AML-193 (cell line): ENCODE results near the gene COX4I1.

Experiments
- DNase-seq, 2 experiments: peaks; one replicate each; lab custom pipeline; 2025; lab: John Stamatoyannopoulos, UW

COX4I1 gene

DNA sequence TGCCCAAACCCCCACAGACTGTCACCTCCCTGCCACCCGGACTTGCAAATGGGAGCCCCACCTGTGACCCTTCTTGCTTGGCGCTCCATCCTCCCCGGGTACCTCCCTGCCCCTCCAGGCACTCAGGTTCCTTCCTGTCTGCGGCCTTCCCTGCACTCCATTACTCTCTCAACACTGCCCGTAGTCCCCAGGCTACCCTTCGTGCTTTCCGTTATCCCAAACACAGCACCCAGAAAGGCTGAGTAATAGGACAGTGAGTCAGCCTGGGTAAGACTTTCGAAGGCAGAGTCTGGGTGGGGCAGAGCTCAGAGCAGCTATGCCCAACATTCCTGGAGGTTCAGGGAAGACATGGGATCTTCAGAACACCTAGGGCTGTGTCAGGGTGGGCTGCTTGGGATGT is 32.0 kb upstream of the COX4I1 start:
- no peak for DNase-seq

GRCh38 chr16:85768199-85768598 is 31.3 kb upstream of the COX4I1 start:
- no peak for DNase-seq

- no peak for DNase-seq
Measured at GRCh38 chr16:85770741-85771140, 28.8 kb upstream of the COX4I1 start.

- no peak for DNase-seq
Measured at GRCh38 chr16:85773044-85773443, 26.5 kb upstream of the COX4I1 start.

- DNase-seq, result no peak
Measured at GRCh38 chr16:85774136-85774535, 25.4 kb upstream of the COX4I1 start.

DNA sequence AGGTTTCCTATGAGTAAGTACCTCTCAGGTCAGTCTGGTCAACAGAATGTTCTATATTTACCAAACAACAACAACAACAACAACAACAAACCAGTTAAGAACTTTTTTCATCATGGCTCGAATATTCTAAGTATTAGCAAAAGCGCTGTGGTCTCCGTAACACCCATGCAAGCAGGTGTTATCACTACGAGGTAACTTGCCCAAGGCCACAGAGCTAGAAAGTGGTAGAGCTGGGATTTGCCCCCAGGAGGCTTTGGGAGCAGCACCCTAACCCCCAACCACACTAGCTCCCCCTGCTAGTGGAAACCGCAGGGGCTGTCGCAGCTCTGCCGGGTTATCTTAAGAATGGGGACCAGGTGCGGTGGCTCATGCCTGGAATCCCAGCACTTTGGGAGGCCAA is 24.7 kb upstream of the COX4I1 start:
- no peak for DNase-seq

GRCh38 chr16:85777583-85778310 is 21.7 kb upstream of the COX4I1 start:
- DNase-seq, result no peak

- DNase-seq, result no peak
Measured at GRCh38 chr16:85778873-85779272, 20.6 kb upstream of the COX4I1 start.

DNA sequence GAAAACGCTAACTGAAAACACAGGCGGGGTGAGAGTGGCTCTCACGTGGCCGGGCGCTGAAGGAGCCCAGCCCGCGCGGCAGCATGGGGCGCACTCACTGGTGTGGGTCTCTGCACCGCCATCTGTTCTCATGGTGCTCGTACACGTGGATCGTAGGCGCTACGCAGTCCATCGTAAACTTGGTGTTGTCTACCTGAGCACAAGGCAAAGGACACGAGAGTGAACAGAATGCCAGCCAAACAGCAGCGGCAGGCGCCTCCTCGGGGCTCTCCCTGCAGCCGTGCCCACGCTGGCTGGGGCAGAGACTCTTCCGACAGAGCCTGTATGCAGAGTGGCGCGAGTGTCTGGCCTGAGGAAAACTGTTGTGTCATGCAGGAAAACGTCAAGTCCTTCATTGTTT is 19.2 kb upstream of the COX4I1 start:
- no peak for DNase-seq

GRCh38 chr16:85781156-85781555 is 18.3 kb upstream of the COX4I1 start:
- no peak for DNase-seq

GRCh38 chr16:85781695-85782370 is 17.7 kb upstream of the COX4I1 start:
- DNase-seq, result no peak

DNA sequence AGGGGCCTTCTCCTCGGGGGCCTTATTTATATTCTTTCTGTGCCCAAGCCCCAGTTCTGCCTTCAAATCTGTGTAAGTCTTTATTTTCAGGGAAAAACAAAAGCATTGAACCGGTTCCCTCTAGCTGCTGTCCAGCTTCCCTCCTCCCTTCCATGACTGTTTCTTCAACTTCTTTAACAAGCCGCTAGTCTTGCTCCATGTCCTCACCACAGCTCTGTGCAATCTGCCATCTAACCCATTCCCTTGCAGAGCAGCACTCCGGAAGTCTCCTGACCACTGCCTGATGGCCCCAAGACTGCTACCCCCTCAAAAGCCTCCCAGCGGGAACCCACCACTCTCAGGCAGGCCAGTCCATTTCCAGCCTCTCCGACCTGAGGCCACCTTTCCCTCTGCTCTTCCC is 17.0 kb upstream of the COX4I1 start:
- no peak for DNase-seq

DNA sequence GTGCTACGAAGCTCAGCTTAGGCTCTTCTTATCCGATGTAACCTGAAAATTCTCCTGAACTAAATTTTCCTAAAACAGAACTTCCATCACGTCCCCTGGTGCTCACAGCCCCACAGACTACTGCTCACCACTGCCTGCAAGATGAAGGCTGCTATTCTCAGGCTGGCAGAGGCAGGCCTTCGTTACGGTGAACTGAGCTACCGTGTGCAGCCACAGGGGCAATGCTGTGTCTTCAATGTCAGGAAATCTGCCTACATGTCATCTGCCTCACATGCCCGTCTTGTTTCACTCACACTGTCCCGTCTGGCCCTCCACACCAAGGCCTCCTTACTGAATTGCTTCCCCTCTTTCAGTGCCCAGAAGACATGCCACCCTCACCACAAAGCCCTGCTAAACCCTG is 16.1 kb upstream of the COX4I1 start:
- no peak for DNase-seq

- DNase-seq, result no peak
Measured at GRCh38 chr16:85784813-85785212, 14.7 kb upstream of the COX4I1 start.

- DNase-seq, result no peak
Measured at GRCh38 chr16:85785927-85786326, 13.6 kb upstream of the COX4I1 start.

DNA sequence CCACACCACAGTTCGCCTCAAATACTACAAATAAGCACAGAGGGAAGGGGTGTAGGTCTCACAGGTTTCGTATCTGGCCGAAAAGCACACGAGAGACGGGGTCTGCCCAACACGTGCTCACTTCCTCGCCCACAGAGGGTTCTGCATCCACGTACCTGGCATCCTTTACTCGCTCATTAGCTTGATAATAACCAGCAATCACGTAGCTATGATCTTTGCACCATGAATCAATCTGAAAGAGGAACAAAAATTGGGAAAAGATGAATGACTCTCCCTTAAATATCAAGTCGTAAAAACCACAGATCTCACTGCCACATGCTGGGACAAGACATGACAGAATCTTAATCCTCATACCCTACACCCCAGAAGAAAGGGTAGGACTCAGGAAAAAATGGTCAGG is 10.7 kb upstream of the COX4I1 start:
- no peak for DNase-seq

- no peak for DNase-seq
Measured at GRCh38 chr16:85789773-85790172, 9.7 kb upstream of the COX4I1 start.

- DNase-seq, result no peak
Measured at GRCh38 chr16:85793662-85794298, 5.7 kb upstream of the COX4I1 start.

GRCh38 chr16:85794696-85795095 is 4.8 kb upstream of the COX4I1 start:
- no peak for DNase-seq

GRCh38 chr16:85796152-85796551 is 3.3 kb upstream of the COX4I1 start:
- DNase-seq, result no peak

GRCh38 chr16:85796599-85796998 is 2.9 kb upstream of the COX4I1 start:
- no peak for DNase-seq

GRCh38 chr16:85798283-85798776 is 1.2 kb upstream of the COX4I1 start:
- no peak for DNase-seq

DNA sequence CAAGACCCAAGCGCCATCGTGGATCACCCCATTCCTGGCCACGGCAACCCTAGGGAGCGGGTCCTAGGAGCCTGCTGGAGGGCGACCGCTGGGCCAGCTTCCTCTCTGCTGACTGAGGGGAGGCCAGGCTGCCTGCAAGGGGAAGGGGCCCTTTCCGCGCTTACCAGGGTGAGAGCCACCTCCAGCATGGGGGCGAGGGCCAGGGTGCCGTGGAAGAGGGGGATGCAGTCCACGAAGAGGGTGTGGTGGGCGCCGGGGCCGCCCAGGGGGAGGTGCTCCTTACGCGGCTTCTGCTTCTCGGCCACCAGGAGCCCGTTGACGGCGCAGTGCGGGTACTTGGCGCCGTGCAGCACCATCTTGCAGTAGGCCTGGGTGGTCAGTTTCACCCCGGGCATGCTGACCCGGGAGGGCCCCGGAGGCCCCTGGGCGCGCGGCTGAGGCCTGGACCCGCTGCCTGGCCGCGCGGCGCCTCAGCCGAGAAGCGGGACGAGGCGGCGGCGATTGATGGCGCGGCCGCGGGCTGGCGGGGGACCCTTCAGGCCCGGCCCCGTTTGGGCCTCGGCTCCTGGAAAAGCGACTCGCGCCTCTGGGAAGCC is 496 bp upstream of the COX4I1 start:
- DNase-seq, result no peak
